Caki2 (cell line): ENCODE data around the gene BSG. TPM values are rescaled to one million over a fixed set of nuclear protein-coding genes. Genes with fewer than 3 reads are reported as not detected.

ENCODE experiments used
- DNase-seq: peaks from one replicate; pipeline ENCODE4 v3.0.0-alpha.2; 2015; ENCODE audit warnings: low read depth
- in situ Hi-C: cut with HindIII; loops from 2 replicates; pipeline ENCODE4 v1.10.0; 2016; ENCODE audit warnings: low sequenced_read_pairs, low pct_unique_long_range_greater_than_20kb, mixed read lengths
- total RNA-seq: library from RNA; depleted of rRNA; stranded (reverse); fragments of >200 nt; shearing (Covaris generic); gene quantifications from 2 replicates; pipeline ENCODE4 v1.2.3, GENCODE V29; 2014; ENCODE audit warnings: low replicate concordance

The BSG gene
- total RNA-seq, 1 experiment from 2014 or later, result 330 TPM

- DNase-seq, result no peak
- in situ Hi-C loops, result no loop called here
Measured at GRCh38 chr19:538641-539428, 33.6 kb upstream of the BSG start.

GRCh38 chr19:539429-540030 lies 32.9 kb upstream of the BSG start:
- in situ Hi-C loops, result no loop called here

GRCh38 chr19:540867-541637 lies 31.3 kb upstream of the BSG start:
- DNase-seq, result no peak
- in situ Hi-C loops, result no loop called here

More at GRCh38 chr19:539429-540030, 32.9 kb upstream of the BSG start:
- no peak for DNase-seq

GRCh38 chr19:541699-542098 lies 30.7 kb upstream of the BSG start:
- in situ Hi-C loops, result no loop called here

GRCh38 chr19:542173-542866 lies 30.1 kb upstream of the BSG start:
- in situ Hi-C loops, result no loop called here
- no peak for DNase-seq

More at GRCh38 chr19:541699-542098, 30.7 kb upstream of the BSG start:
- DNase-seq, result no peak

- DNase-seq, result no peak
- in situ Hi-C loops, result no loop called here
Measured at GRCh38 chr19:543910-544608, 28.3 kb upstream of the BSG start, which contains the start of gene GZMM. Gene GZMM (plus strand): TSS chr19:544053. CDS start chr19:544072, 19 bp downstream.

GRCh38 chr19:547117-547516 lies 25.3 kb upstream of the BSG start:
- in situ Hi-C loops, result no loop called here
- no peak for DNase-seq

GRCh38 chr19:547836-548720 lies 24.3 kb upstream of the BSG start:
- in situ Hi-C loops, result no loop called here
- DNase-seq, result no peak

- DNase-seq, result no peak
- in situ Hi-C loops, result no loop called here
Measured at GRCh38 chr19:548886-549830, 23.2 kb upstream of the BSG start.

GRCh38 chr19:554817-555216 lies 17.6 kb upstream of the BSG start:
- in situ Hi-C loops, result no loop called here
- DNase-seq, result no peak

- in situ Hi-C loops, result no loop called here
- no peak for DNase-seq
Measured at GRCh38 chr19:555474-555808, 17.0 kb upstream of the BSG start.

- DNase-seq, result no peak
- in situ Hi-C loops, result no loop called here
Measured at GRCh38 chr19:556611-557382, 15.6 kb upstream of the BSG start.

GRCh38 chr19:558770-559439 lies 13.5 kb upstream of the BSG start:
- DNase-seq, result no peak
- in situ Hi-C loops, result no loop called here

GRCh38 chr19:560121-560520 lies 12.3 kb upstream of the BSG start:
- in situ Hi-C loops, result no loop called here
- DNase-seq, result no peak

GRCh38 chr19:566403-566802 lies 6.0 kb upstream of the BSG start:
- DNase-seq, result no peak
- in situ Hi-C loops, result no loop called here
